ENCODE data around the gene PRKAR2B. TPM values are rescaled to one million over a fixed set of nuclear protein-coding genes. Genes with fewer than 3 reads are reported as not detected.
A peak's percentile ranks its signal among the peaks of the same experiment; 100 is the strongest.

PRKAR2B gene
- total RNA-seq, 2 donors from 2014 or later, result 3.5 to 81.0 TPM

GRCh38 chr7:107016312-107016711 is 28.2 kb upstream of the PRKAR2B start:
- ATAC-seq (no peak), DNase-seq (no peak)
- Mint-ChIP-seq H3K27ac (no peak overlapping the region), H3K4me1 (peaks cover 2% of the 10 kb centered on the region), H3K4me3 (no peak overlapping the region), H3K36me3 (ENCODE audit: low read depth) (peaks cover 3% of the 10 kb centered on the region), H3K27me3 (peaks cover 17% of the 10 kb centered on the region)
- no peaks in the 10 kb centered on the region for H3K9me3 ChIP-seq (ENCODE audit: control insufficient read depth, low read length, poor library complexity, severe bottlenecking)

GRCh38 chr7:107017965-107018719 is 26.4 kb upstream of the PRKAR2B start:
- no peaks in the 10 kb centered on the region for H3K9me3 ChIP-seq (ENCODE audit: control insufficient read depth, low read length, poor library complexity, severe bottlenecking)
- ATAC-seq, result no peak
- H3K27ac Mint-ChIP-seq, result no peak overlapping the region
- peaks cover 17% of the 10 kb centered on the region for H3K27me3 Mint-ChIP-seq
- H3K4me1 Mint-ChIP-seq, result peaks cover 2% of the 10 kb centered on the region
- no peak overlapping the region for H3K4me3 Mint-ChIP-seq
- no peak for DNase-seq
- peaks cover 3% of the 10 kb centered on the region for H3K36me3 Mint-ChIP-seq (ENCODE audit: low read depth)

- Mint-ChIP-seq H3K4me1 (peaks cover 2% of the 10 kb centered on the region), H3K27me3 (peaks cover 9% of the 10 kb centered on the region), H3K27ac (peak overlapping the region; percentile 46), H3K36me3 (ENCODE audit: low read depth) (peaks cover 3% of the 10 kb centered on the region), H3K4me3 (no peak overlapping the region)
- DNase-seq, result no peak
- no peaks in the 10 kb centered on the region for H3K9me3 ChIP-seq (ENCODE audit: control insufficient read depth, low read length, poor library complexity, severe bottlenecking)
- ATAC-seq, result no peak
Measured at GRCh38 chr7:107020400-107020799, 24.1 kb upstream of the PRKAR2B start.

- no peaks in the 10 kb centered on the region for H3K9me3 ChIP-seq (ENCODE audit: control insufficient read depth, low read length, poor library complexity, severe bottlenecking)
- no peak overlapping the region for H3K4me3 Mint-ChIP-seq
- H3K27me3 Mint-ChIP-seq, result peaks cover 16% of the 10 kb centered on the region
- no peak overlapping the region for H3K27ac Mint-ChIP-seq
- peaks cover 3% of the 10 kb centered on the region for H3K36me3 Mint-ChIP-seq (ENCODE audit: low read depth)
- DNase-seq (no peak), ATAC-seq (no peak)
- peaks cover 2% of the 10 kb centered on the region for H3K4me1 Mint-ChIP-seq
Measured at GRCh38 chr7:107021600-107021999, 22.9 kb upstream of the PRKAR2B start.

- Mint-ChIP-seq H3K4me3 (no peak overlapping the region), H3K4me1 (peaks cover 2% of the 10 kb centered on the region), H3K27me3 (peaks cover 25% of the 10 kb centered on the region), H3K36me3 (ENCODE audit: low read depth) (peaks cover 3% of the 10 kb centered on the region), H3K27ac (no peak overlapping the region)
- DNase-seq, result no peak
- no peaks in the 10 kb centered on the region for H3K9me3 ChIP-seq (ENCODE audit: control insufficient read depth, low read length, poor library complexity, severe bottlenecking)
- no peak for ATAC-seq
Measured at GRCh38 chr7:107023522-107024151, 20.9 kb upstream of the PRKAR2B start.

GRCh38 chr7:107024906-107025305 is 19.6 kb upstream of the PRKAR2B start:
- H3K4me1 Mint-ChIP-seq, result peaks cover under 1% of the 10 kb centered on the region
- H3K27ac Mint-ChIP-seq, result no peak overlapping the region
- DNase-seq (no peak), ATAC-seq (no peak)
- peaks cover 3% of the 10 kb centered on the region for H3K36me3 Mint-ChIP-seq (ENCODE audit: low read depth)
- H3K9me3 ChIP-seq (ENCODE audit: control insufficient read depth, low read length, poor library complexity, severe bottlenecking), result no peaks in the 10 kb centered on the region
- H3K27me3 Mint-ChIP-seq, result peaks cover 21% of the 10 kb centered on the region
- no peak overlapping the region for H3K4me3 Mint-ChIP-seq

GRCh38 chr7:107025449-107026103 is 18.9 kb upstream of the PRKAR2B start:
- ATAC-seq, result no peak
- H3K36me3 Mint-ChIP-seq (ENCODE audit: low read depth), result peaks cover 1% of the 10 kb centered on the region
- DNase-seq, result no peak
- H3K27me3 Mint-ChIP-seq, result peaks cover 16% of the 10 kb centered on the region
- no peak overlapping the region for H3K27ac Mint-ChIP-seq
- no peaks in the 10 kb centered on the region for H3K4me1 Mint-ChIP-seq
- H3K9me3 ChIP-seq (ENCODE audit: control insufficient read depth, low read length, poor library complexity, severe bottlenecking), result no peaks in the 10 kb centered on the region
- H3K4me3 Mint-ChIP-seq, result no peak overlapping the region

- DNase-seq, result no peak
- no peaks in the 10 kb centered on the region for H3K9me3 ChIP-seq (ENCODE audit: control insufficient read depth, low read length, poor library complexity, severe bottlenecking)
- peaks cover 16% of the 10 kb centered on the region for H3K27me3 Mint-ChIP-seq
- H3K4me3 Mint-ChIP-seq, result no peak overlapping the region
- ATAC-seq, result no peak
- H3K27ac Mint-ChIP-seq, result no peak overlapping the region
- H3K36me3 Mint-ChIP-seq (ENCODE audit: low read depth), result no peaks in the 10 kb centered on the region
- no peaks in the 10 kb centered on the region for H3K4me1 Mint-ChIP-seq
Measured at GRCh38 chr7:107026166-107026565, 18.3 kb upstream of the PRKAR2B start.

- H3K27me3 Mint-ChIP-seq, result peaks cover 16% of the 10 kb centered on the region
- DNase-seq (no peak), ATAC-seq (no peak)
- H3K4me3 Mint-ChIP-seq, result no peak overlapping the region
- H3K36me3 Mint-ChIP-seq (ENCODE audit: low read depth), result no peaks in the 10 kb centered on the region
- no peaks in the 10 kb centered on the region for H3K9me3 ChIP-seq (ENCODE audit: control insufficient read depth, low read length, poor library complexity, severe bottlenecking)
- no peak overlapping the region for H3K27ac Mint-ChIP-seq
- no peaks in the 10 kb centered on the region for H3K4me1 Mint-ChIP-seq
Measured at GRCh38 chr7:107027208-107027607, 17.3 kb upstream of the PRKAR2B start.

- Mint-ChIP-seq H3K4me1 (no peaks in the 10 kb centered on the region), H3K27me3 (peaks cover 28% of the 10 kb centered on the region), H3K36me3 (ENCODE audit: low read depth) (no peaks in the 10 kb centered on the region), H3K27ac (no peak overlapping the region), H3K4me3 (no peak overlapping the region)
- H3K9me3 ChIP-seq (ENCODE audit: control insufficient read depth, low read length, poor library complexity, severe bottlenecking), result no peaks in the 10 kb centered on the region
- no peak for ATAC-seq
- no peak for DNase-seq
Measured at GRCh38 chr7:107029061-107029763, 15.3 kb upstream of the PRKAR2B start.

- H3K4me3 Mint-ChIP-seq, result no peak overlapping the region
- H3K27ac Mint-ChIP-seq, result no peak overlapping the region
- H3K4me1 Mint-ChIP-seq, result no peaks in the 10 kb centered on the region
- no peak for ATAC-seq
- H3K36me3 Mint-ChIP-seq (ENCODE audit: low read depth), result no peaks in the 10 kb centered on the region
- peaks cover 28% of the 10 kb centered on the region for H3K27me3 Mint-ChIP-seq
- DNase-seq, result no peak
- no peaks in the 10 kb centered on the region for H3K9me3 ChIP-seq (ENCODE audit: control insufficient read depth, low read length, poor library complexity, severe bottlenecking)
Measured at GRCh38 chr7:107029764-107030286, 14.7 kb upstream of the PRKAR2B start.

GRCh38 chr7:107032050-107032449 is 12.5 kb upstream of the PRKAR2B start:
- H3K9me3 ChIP-seq (ENCODE audit: control insufficient read depth, low read length, poor library complexity, severe bottlenecking), result no peaks in the 10 kb centered on the region
- no peak for ATAC-seq
- Mint-ChIP-seq H3K4me3 (no peak overlapping the region), H3K4me1 (no peaks in the 10 kb centered on the region), H3K27ac (no peak overlapping the region), H3K27me3 (peaks cover 21% of the 10 kb centered on the region), H3K36me3 (ENCODE audit: low read depth) (no peaks in the 10 kb centered on the region)
- DNase-seq, result no peak
